Measurements from ENCODE around the gene JPH3. TPM values are rescaled to one million over a fixed set of nuclear protein-coding genes. Genes with fewer than 3 reads are reported as not detected.

The JPH3 gene
- total RNA-seq, 6 donors from 2014 or later: 0.24 TPM; not detected in 5

- Histone ChIP-seq H3K36me3 (no peaks in the 10 kb centered on the region), H3K4me1 (peaks cover 0 to 4% (median 2%) of the 10 kb centered on the region in 4 donors), H3K27me3 (peaks cover 0 to 4% (median 0%) of the 10 kb centered on the region in 4 donors), H3K27ac (no peak overlapping the region), H3K4me3 (no peak overlapping the region), H3K9me3 (no peaks in the 10 kb centered on the region)
- no peak for TF ChIP-seq POLR2AphosphoS5 (IDR thresholded peaks at IDR 0.05)
- TF ChIP-seq EP300 (IDR thresholded peaks at IDR 0.05): no peak
- DNase-seq: no peak
- no peak for ATAC-seq (ENCODE audit: low FRiP score in 2 of 2)
- 48 to 54% methylated on average over 17 to 22 of the region's 22 CpGs for WGBS, 2 donors
These were observed 16.0 kb upstream of the JPH3 start for GRCh38 chr16:87586201-87586782.

GRCh38 chr16:87587636-87588035 lies 14.7 kb upstream of the JPH3 start:
- no peaks in the 10 kb centered on the region for H3K36me3 ChIP-seq
- ATAC-seq (ENCODE audit: low FRiP score in 2 of 2) (no peak), DNase-seq (no peak)
- H3K27ac ChIP-seq: no peak overlapping the region
- WGBS, 2 donors: 79 to 85% methylated on average over 8 to 9 of the region's 9 CpGs
- H3K4me1 ChIP-seq: peaks cover 0 to 2% (median under 1%) of the 10 kb centered on the region in 4 donors
- peaks cover 0 to 2% (median 0%) of the 10 kb centered on the region in 4 donors for H3K27me3 ChIP-seq
- no peak for TF ChIP-seq POLR2A (IDR thresholded peaks at IDR 0.05)
- TF ChIP-seq CTCF (IDR thresholded peaks at IDR 0.05): no peak
- TF ChIP-seq EP300 (IDR thresholded peaks at IDR 0.05): no peak
- no peak for TF ChIP-seq POLR2AphosphoS5 (IDR thresholded peaks at IDR 0.05)
- H3K4me3 ChIP-seq: no peak overlapping the region
- H3K9me3 ChIP-seq: no peaks in the 10 kb centered on the region

GRCh38 chr16:87592018-87592712 lies 10.1 kb upstream of the JPH3 start:
- 76 to 80% methylated on average over 21 of the region's 21 CpGs for WGBS, 2 donors
- TF ChIP-seq EP300 (IDR thresholded peaks at IDR 0.05) (no peak), CTCF (IDR thresholded peaks at IDR 0.05) (no peak), POLR2A (IDR thresholded peaks at IDR 0.05) (no peak), POLR2AphosphoS5 (IDR thresholded peaks at IDR 0.05) (no peak)
- no peak overlapping the region for H3K27ac ChIP-seq
- H3K27me3 ChIP-seq: no peaks in the 10 kb centered on the region
- H3K9me3 ChIP-seq: no peaks in the 10 kb centered on the region
- H3K36me3 ChIP-seq: no peaks in the 10 kb centered on the region
- H3K4me1 ChIP-seq: no peaks in the 10 kb centered on the region
- ATAC-seq (ENCODE audit: low FRiP score in 2 of 2): no peak
- H3K4me3 ChIP-seq: no peak overlapping the region
- DNase-seq: no peak

GRCh38 chr16:87593710-87594258 lies 8.5 kb upstream of the JPH3 start:
- no peak overlapping the region for H3K27ac ChIP-seq
- no peak overlapping the region for H3K4me3 ChIP-seq
- whole genome bisulfite sequencing, 2 donors: 81 to 90% methylated on average over 7 to 10 of the region's 10 CpGs
- no peaks in the 10 kb centered on the region for H3K36me3 ChIP-seq
- ATAC-seq (ENCODE audit: low FRiP score in 2 of 2) (no peak), DNase-seq (no peak)
- no peaks in the 10 kb centered on the region for H3K4me1 ChIP-seq
- no peaks in the 10 kb centered on the region for H3K9me3 ChIP-seq
- H3K27me3 ChIP-seq: no peaks in the 10 kb centered on the region
- TF ChIP-seq POLR2AphosphoS5 (IDR thresholded peaks at IDR 0.05): no peak
- no peak for TF ChIP-seq POLR2A (IDR thresholded peaks at IDR 0.05)

GRCh38 chr16:87595712-87596111 lies 6.6 kb upstream of the JPH3 start:
- Histone ChIP-seq H3K4me1 (no peaks in the 10 kb centered on the region), H3K9me3 (no peaks in the 10 kb centered on the region), H3K27me3 (no peaks in the 10 kb centered on the region), H3K36me3 (no peaks in the 10 kb centered on the region), H3K4me3 (no peak overlapping the region), H3K27ac (no peak overlapping the region)
- no peak for DNase-seq
- TF ChIP-seq POLR2A (IDR thresholded peaks at IDR 0.05): no peak
- no peak for TF ChIP-seq EP300 (IDR thresholded peaks at IDR 0.05)
- no peak for ATAC-seq (ENCODE audit: low FRiP score in 2 of 2)
- WGBS, 2 donors: 69 to 73% methylated on average over 5 of the region's 5 CpGs

- no peak for TF ChIP-seq POLR2A (IDR thresholded peaks at IDR 0.05)
- TF ChIP-seq EP300 (IDR thresholded peaks at IDR 0.05): no peak
- no peak for TF ChIP-seq POLR2AphosphoS5 (IDR thresholded peaks at IDR 0.05)
- no peak for TF ChIP-seq CTCF (IDR thresholded peaks at IDR 0.05)
- DNase-seq (no peak), ATAC-seq (ENCODE audit: low FRiP score in 2 of 2) (no peak)
- no peak overlapping the region for H3K4me3 ChIP-seq
- H3K9me3 ChIP-seq: no peaks in the 10 kb centered on the region
- peaks cover 0 to 7% (median 0%) of the 10 kb centered on the region in 4 donors for H3K4me1 ChIP-seq
- H3K27me3 ChIP-seq: peaks cover 0 to 11% (median 4%) of the 10 kb centered on the region in 4 donors
- no peak overlapping the region for H3K27ac ChIP-seq
- 93 to 95% methylated on average over 6 of the region's 6 CpGs for WGBS, 2 donors
- no peaks in the 10 kb centered on the region for H3K36me3 ChIP-seq
These were observed 4.9 kb upstream of the JPH3 start for GRCh38 chr16:87597324-87597830.
